GM10248 (cell line): ENCODE results near the gene USP20.

Experiments used
- CTCF ChIA-PET: fragments of 300-600 bp; sonication (Branson Sonifier 250); formaldehyde crosslinking; extraction: SDS; loops from one replicate; lab custom pipeline; 2021; ENCODE audit warnings: antibody characterized with exemption; lab: Yijun Ruan, JAX
- POLR2A ChIA-PET: fragments of 350-650 bp; sonication (Branson Sonifier 250); formaldehyde crosslinking; extraction: SDS; loops from one replicate; lab custom pipeline; 2020; ENCODE audit warnings: antibody characterized with exemption; lab: Yijun Ruan, JAX
- DNase-seq: peaks from one replicate; pipeline ENCODE4 v3.0.0; 2012; ENCODE audit errors: extremely low spot score
- TF ChIP-seq, protein P1 (sequence below): IDR thresholded peaks from 2 replicates; pipeline ENCODE4 v1.5.1; 2012; ENCODE audit warnings: mild to moderate bottlenecking, low read depth; ENCODE audit errors: extremely low read depth, missing control alignments, control extremely low read depth

Gene USP20

DNA sequence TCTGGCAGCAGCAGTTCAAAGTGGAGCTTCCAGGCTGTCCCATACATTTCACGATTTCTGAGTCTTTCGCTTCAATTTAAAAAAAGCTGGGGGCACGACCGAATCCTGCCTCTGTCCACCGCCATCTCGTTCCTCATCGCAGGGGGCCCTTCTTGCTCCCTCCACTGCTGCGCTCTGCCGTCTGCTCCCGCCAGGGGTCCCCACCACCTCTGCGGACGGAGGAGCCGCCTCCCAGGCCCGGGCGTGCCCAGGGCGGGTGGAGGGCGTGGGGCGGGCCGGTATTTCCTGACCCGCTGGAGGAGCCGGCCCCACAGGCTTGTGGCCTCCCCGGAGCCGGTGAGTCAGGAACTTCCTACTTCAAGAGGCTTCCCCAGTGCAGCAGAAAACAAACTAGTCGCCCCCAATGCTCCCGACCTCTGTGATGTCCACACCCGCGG is 50.4 kb downstream of the USP20 start:
- ChIA-PET POLR2A (no interaction called here), CTCF (interaction anchor here (0.7 to 4.9 kb wide), 15 partner anchors 9 to 399 kb away, joined by 3 to 23 read pairs (median 4); no protein-coding TSS in a partner anchor)
- TF ChIP-seq, protein P1, sequence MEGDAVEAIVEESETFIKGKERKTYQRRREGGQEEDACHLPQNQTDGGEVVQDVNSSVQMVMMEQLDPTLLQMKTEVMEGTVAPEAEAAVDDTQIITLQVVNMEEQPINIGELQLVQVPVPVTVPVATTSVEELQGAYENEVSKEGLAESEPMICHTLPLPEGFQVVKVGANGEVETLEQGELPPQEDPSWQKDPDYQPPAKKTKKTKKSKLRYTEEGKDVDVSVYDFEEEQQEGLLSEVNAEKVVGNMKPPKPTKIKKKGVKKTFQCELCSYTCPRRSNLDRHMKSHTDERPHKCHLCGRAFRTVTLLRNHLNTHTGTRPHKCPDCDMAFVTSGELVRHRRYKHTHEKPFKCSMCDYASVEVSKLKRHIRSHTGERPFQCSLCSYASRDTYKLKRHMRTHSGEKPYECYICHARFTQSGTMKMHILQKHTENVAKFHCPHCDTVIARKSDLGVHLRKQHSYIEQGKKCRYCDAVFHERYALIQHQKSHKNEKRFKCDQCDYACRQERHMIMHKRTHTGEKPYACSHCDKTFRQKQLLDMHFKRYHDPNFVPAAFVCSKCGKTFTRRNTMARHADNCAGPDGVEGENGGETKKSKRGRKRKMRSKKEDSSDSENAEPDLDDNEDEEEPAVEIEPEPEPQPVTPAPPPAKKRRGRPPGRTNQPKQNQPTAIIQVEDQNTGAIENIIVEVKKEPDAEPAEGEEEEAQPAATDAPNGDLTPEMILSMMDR = peak; percentile 96
- DNase-seq = peak; percentile 77

DNA sequence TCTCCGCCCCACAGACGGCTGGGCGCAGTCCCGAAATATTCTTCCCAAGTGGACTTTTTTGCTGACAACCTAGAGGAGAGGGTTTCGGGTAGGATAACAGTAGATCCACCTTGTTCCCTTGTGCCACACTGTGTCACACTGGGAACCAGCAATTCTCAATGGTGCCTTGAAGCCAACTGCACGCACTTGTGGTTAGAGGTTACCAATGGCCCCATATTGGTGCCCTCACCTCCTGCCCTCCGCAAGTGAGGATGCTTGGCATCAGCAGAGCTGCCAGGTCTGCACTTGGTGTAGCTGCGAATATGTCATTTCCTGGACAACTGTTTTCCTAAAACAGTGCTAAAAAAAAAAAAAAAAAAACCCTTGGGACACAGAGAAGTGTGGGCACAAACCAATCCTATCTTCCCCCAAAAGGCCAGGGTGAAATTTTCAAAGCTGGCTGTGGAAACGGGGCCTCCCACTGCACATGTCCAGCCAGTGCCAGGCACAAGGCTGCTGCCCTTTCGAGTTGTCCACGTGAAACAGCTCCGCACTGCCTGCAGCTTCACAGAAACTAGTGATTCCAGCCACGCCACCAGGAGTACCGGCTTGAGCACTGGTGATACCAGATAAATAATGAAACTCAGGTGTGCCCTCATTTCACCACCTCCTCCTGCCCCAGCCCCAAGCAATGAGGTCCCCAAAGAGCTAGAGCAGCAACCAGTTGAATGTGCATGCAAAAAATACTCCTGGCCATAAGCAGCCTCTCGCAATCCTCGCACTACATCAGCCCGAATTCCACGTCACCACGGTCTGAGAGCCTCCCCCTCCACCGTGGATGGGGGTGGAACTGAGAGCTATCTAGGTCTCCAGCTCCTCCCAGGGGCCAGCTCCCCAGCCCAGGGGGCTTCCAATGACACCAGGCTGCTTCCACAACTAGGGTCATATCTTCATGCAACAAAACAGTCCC is 51.2 kb downstream of the USP20 start:
- DNase-seq = no peak
- ChIA-PET POLR2A (interaction anchor here (0.5 to 1.3 kb wide), 4 partner anchors 15 to 131 kb away, joined by 3 to 9 read pairs (median 3); no protein-coding TSS in a partner anchor), CTCF (interaction anchor here (0.7 to 4.9 kb wide), 9 partner anchors 11 to 399 kb away, joined by 3 to 23 read pairs (median 3); no protein-coding TSS in a partner anchor)
- TF ChIP-seq, protein P1 = no peak

DNA sequence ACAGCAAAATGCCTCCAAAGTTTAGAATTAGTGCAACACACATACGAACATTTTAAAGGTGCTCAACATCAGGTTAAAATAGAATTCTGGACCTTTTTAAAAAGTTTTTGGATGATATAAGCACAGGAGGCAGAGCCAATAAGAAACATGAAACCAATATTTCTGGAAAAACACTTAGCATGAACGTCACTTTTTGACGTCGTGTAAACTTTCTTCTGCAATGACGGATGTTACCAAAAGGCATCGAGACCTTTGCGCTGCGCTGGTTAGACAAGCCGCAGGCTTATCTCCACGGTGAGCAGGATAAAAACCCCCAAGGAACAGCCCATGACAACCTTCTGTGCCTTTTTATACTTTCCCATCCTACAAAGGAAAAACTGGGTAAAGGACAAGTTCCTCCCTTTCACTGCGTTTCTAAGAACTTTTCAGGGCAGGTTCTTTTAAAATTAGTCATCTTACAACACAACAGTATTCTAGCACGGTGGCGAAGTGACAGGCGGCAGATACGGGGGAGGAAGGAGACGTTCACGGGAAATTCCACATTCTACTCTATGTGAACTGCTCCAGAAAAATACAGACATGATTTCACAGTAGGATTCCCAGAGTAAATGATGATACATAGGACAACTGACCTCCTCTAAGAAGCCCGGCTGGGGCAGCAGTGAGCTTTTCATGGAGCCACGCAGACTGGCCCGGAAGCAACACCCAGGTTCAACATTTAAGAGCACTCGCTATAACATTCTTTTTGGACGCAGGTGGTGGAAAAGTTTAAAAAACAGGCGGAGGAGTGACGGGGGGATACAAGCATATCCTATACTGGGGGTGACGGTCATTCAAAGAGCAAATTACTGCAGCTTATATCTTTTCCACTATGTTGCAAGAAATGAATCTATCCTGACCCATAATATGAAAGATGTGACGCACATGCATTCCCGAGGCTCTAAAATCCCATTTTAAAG is 52.4 kb downstream of the USP20 start:
- POLR2A ChIA-PET = interaction anchor here (0.6 to 1.3 kb wide), 4 partner anchors 14 to 402 kb away, joined by 3 to 4 read pairs (median 4); no protein-coding TSS in a partner anchor
- CTCF ChIA-PET = interaction anchor here (1.0 to 4.9 kb wide), 7 partner anchors 10 to 219 kb away, joined by 3 to 23 read pairs (median 3); no protein-coding TSS in a partner anchor
- no peak for DNase-seq
- TF ChIP-seq, protein P1 = no peak

DNA sequence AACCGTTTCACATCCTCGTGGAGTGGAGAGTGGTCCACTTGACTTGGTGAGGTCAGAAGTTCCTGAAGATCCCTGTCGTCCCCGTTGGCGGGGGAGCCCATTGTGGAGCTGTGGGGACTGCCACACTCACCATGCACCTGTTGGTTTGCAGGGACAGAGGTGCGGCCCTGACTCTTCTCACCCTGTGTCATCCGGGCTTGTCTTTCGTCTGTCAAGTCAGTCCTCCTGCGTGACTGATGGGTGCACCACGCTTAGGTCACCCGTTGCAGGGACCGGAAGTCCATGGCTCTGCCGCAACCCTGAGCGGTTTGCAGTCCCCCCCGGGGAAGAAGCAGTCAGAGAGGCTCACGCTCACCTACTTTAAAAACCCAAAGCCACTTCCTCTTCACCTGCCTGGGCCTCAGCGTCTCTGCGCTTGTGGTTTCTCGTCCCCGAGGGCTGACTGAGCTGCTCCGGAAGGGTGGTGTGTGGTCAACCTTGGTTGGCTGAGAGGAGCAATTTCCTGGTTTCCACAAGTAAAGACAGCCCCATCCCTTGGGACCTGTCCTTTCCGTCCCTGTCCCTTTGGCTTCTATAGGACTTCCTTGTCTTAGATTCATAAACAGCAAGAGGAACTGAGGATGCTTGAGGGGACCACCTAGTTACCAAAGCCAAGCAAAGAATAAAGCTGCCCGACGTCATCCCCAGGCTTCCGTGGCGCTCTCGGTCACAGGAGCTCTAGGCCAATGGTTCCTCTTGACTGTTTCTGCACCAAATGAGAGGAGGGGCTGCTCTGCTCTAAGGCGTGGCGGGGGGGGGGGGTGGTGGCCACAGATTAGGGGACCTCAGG is 53.2 kb downstream of the USP20 start:
- POLR2A ChIA-PET = interaction anchor here (0.6 to 0.7 kb wide), 3 partner anchors 121 to 403 kb away, joined by 3 to 4 read pairs (median 4); no protein-coding TSS in a partner anchor
- CTCF ChIA-PET = interaction anchor here (0.7 to 4.9 kb wide), 7 partner anchors 9 to 212 kb away, joined by 3 to 23 read pairs (median 3); no protein-coding TSS in a partner anchor
- peak; percentile 79 for DNase-seq
- TF ChIP-seq, protein P1 = no peak

DNA sequence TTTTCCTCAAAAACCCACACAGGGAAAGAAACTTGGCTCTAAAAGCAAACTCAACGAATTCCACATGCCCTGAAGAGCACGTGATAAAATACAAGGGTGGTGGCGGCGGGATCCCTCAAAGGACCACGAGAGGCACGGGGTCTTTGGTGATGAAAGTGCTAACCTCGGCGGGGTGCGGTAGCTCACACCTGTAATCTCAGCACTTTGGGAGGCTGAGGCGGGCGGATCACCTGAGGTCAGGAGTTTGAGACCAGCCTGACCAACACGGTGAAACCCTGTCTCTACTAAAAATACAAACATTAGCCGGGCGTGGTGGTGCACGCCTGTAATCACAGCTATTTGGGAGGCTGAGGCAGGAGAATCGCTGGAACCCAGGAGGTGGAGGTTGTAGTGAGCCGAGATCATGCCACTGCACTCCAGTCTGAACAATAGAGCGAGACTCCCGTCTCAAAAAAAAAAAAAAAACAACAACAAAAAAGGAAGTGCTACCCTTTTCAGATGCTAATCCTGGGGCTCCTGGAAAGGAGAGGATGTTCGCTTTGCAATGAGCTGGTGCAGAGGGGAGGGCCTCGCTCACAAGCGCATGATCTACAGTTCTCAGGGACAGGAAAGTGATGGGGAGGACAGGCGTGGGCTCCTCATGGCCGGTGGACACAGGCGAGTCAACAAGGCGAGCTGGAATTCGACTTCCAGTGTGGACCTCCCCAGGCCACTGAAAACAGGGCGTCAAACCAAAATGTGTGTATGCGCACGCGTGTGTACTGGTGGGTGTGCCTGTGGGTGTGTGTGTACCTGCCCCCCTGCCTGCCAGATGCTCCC is 54.1 kb downstream of the USP20 start:
- TF ChIP-seq, protein P1 = no peak
- ChIA-PET POLR2A (interaction anchor here (0.7 kb wide), 2 partner anchors 13 to 122 kb away, joined by 3 to 9 read pairs; no protein-coding TSS in a partner anchor), CTCF (interaction anchor here (0.7 to 4.9 kb wide), 7 partner anchors 9 to 211 kb away, joined by 3 to 23 read pairs (median 3); no protein-coding TSS in a partner anchor)
- DNase-seq = no peak
